ENCODE measurements around the gene CRTC2.
"Not testable (repeated sequence)": the region's sequence is repeated elsewhere in the genome, so short reads cannot be mapped to it uniquely, and the experiment has no call there.

Gene CRTC2

DNA sequence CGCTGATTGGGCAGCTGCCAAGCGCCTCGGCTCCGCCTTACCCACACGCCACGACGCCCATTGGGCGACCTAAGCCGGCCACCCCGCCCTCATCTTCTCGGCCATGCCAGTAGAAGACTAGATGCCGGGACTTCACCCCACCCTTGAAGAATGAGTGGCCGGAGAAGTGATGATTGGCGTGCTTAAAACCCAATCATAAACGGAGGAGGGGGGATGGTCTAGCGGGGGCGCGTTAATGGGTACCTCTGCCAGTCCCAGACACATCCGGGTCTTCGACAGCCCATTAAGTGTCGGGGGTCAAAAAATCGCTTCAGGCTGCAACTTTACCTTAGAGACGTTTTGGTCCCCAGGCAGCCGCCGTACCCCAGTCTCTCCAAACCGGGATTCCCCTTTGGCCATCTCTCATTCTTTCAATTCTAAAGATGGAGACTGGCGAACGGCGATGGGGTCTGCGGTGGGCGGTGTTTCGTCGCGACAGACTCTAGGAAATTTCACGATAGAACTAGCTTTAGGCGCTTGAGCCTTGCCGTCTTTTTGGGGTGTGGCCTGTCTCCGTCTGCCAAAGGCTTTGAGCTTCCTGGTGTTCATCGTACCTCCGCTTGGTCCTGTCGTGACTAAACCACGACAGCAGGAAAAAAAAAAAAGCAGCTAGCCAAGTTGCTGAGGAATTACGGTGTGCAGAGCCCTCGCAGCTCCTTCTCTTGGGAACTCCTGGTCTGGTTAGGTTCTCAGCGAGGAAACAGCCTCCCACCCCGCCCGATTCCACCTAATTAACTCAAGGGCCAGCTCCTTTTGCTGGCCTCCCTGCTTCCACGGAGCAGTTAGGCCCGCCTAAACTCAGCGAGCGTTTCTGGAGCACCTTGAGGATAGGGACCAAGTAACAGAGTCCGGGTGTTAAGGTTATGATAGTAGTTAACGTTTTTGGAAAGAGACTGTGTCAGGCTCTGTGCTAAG lies 35.2 kb downstream of the CRTC2 start, which contains the start of gene GATAD2B:
Gene GATAD2B, minus strand, starts transcription at position 1 of the 954 bp plus-strand sequence. CDS start 94,625 bp downstream, outside the sequence.
- peak; percentile 99 for DNase-seq

DNA sequence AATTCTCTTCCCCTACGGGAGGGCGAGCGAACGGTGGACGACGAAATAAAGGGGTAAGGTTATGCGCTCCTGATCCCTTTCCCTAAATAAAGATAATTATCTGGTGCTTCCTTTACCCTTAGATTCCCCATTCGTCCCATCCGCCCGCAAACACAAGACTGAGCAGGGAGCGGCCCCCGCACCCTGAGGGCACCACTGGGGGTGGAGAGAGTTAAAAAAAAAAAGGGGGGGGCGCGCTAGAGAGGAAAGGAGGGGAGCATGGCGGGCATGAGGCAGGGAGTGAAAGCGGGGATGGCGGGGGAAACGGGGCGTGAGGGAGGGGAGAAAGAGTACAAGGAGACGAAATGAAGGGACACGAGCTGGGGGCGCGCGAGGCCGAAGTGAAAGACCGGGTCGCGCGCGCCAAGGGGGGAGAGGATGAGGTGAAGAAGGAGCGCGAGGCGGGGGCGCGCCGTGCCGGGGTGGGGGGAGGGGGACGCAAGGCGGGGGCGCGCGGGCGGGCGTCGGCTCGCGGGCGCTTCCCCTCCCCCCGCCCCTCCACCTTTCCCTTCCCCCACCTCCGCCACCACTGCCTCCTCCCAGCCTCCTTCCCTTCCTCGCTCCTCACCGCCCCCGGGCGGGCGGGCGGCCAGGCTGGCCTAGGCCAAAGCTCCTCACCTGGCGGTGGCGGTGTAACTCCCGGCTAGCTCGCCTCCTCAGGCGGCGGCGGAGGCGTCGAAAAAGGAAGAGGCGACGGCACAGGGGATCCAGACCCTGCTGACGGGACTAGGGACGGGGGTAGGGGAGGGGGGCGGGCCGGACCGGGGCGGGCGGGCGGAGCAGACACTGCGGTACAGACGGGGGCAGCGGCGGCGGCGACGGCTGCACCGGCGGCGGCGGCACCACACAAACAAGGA lies 36.1 kb downstream of the CRTC2 start:
- DNase-seq = peak; percentile 75

DNA sequence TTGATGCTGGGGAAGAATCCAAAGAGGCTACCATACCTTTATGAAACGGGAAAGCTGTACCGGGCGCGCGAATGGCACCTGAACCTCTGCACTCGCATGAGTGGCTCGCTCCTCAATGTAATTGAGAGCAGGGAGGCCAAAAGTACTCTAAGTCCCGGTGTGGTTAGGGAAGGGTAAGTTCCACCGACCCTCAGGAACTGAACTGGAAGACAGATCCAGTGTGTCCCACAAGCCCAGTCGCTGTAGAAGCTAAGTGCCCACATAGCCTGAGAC lies 36.7 kb downstream of the CRTC2 start:
- no peak for DNase-seq

DNA sequence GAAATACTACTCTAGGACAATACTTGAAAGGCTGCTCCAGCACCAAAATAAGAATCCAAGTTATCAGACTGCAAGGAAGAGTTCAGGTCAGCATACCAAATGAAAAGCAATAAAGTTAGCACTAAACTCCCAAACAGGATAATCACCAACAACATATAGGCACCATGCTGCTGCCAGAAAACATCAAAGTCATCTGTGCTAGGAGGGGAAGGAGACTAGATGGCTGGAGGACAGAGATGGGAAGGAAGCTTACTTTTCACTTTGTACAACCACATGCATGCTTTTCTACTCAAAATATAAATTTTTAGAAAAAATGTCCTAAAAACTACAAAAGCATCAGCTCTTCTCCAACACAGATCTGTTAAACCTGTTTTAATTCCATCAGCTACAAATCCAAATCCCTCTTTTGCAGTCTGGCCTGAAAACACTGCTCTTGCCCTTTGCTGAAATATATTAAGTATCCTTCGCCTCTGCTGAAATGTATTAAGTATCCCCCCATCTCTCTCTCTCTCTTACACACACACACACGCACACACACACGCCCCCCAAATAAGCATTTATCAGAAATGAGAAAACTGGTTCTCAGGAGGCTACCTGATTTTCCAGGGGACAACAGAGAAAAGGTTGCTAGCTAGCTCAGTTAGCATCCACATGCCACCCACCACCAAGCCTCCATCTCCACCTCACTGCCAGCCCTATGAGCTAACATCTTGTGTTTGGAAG lies 37.2 kb downstream of the CRTC2 start:
- no peak for DNase-seq

DNA sequence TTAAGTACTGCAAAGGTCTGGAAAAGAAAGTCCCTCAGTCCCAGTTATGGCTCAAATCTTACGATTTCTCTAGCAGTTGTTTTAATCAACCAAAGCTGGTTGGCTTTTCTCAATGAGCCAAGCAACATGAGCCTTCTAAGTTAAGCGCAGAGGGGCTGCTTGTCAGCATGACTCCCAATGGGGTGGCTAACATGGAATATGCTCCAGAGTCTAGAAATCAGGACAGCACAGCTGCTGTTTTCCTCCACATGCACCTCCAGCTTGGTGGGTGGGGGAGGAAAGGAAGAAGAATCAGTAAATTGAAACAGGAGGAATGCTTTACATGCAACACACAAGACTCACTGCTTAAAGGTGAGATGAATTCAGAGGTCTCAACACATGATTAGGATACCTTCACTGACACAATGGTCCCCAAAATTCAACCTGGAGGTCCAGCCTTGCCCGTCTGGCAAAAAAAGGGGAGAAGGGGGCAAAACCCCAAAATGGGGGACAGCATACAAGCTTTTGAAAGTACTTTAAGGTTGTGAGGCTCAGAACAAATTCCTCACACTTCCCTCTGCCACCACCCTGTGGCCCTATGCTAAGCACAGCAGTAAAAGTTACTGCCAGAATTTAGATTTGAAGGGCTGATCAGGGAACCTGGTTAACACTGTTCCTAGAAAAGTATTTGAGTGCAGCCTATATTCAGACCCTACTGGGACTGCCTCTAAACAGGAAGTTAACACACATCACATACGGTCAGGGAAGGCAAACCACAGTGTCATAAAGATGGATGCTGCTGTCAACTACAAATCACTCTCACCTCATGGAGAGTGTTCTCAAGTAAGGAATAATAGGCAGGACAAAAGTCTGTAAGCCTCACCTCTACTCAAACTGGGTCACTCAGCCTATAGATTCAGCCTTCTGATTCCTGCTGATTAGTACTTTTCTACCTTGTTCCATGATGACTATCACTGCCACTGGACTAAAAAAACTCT lies 38.2 kb downstream of the CRTC2 start:
- DNase-seq = peak; percentile 29

DNA sequence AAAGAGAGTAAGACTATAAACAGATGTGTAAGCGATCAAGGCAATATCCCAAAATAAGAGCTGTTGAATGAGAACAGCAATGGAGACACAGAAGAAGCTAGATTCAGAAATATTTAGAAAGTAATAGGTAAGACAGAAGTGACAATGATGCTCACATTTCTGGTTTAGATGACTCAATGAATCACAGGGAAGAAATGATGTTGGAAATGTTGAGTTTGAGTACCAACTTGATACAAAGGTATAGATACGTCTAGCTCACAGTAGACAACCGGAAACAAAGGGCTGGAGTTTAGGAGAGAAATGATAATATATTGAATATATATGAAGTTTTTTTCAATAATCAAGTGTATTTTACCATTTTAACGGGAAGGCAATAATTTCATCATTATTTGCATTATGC lies 42.1 kb downstream of the CRTC2 start:
- no peak for DNase-seq

DNA sequence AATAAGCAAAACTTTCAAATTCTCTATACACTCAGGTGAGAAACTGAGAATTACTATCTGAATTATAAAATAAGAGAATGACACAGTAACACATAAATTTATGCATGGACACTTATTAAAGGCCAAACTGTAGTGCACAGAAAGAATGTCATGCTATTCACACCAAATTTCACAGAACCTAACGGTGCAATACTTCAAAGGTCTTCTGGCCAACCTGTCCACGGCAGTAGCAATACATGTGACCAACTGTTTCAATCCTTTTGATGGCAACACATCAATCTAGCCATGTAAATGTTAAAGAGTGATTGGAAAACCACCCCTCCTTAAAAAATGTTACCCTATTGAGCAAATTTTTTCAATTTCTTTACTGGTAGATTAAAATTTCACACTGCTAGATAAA lies 46.1 kb downstream of the CRTC2 start:
- DNase-seq = no peak

DNA sequence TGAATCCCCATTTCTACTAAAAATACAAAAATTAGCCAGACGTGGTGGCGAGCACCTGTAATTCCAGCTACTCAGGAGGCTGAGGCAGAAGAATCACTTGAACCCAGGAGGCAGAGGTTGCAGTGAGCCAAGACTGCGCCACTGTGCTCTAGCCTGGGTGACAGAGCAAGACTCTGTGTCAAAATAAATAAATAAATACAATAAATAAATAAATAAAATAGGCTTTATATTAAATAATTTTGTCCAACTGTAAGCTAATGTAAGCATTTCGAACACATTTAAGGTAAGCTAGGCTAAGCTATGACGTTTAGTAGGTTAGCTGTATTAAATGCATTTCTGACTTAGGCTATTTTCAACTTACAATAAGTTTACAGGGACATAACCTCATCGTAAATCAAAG lies 47.9 kb downstream of the CRTC2 start:
- DNase-seq = not testable (repeated sequence)

DNA sequence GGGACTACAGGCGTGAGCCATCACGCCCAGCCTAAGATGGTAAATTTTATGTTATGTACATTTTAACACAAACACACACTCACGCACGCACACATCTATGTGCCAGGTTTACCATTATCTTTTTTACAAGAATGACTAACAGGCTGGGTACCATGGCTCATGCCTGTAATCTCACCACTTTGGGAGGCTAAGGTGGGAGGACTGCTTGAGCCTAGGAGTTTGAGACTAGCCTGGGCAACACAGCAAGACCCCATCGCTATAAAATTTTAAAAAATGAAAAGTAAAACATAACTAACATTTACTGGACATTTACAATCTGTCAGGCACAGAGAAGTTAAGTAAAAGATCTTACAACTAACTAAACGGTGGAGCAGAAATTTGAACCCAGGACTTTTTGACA lies 50.3 kb downstream of the CRTC2 start:
- no peak for DNase-seq

DNA sequence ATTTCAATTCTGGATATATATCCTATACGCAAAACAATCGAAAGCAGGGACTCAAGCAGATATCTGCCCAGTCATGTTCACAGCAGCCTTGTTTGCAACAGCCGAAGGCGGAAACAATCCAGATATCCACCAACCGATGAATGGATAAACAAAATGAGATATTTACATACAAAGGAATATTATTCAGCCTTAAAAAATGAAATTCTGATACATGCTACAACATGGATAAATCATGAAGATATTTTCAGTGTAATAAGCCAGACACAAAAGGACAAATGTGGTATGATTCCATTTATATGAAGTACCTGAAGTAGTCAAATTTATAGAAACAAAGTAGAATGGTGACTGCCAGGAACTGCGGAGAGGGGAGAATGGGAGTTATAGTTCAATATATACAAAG lies 51.3 kb downstream of the CRTC2 start:
- no peak for DNase-seq

DNA sequence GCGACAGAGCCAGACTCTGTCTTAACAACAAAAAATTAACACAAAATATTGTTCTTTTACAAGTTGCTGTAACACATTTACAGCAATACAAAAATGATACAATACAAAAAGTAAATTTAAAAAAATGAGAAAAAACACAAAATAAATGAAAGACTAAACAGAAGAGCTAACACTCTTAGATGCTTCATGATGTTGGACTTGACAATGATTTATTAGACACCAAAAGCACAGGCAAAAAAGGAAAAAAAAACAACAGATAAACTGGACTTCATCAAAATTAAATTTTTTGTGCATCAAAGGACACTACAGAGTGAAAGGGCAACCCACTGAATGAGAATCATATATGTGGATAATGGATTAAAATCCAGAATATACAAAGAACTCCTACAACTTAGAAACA lies 52.0 kb downstream of the CRTC2 start:
- no peak for DNase-seq

DNA sequence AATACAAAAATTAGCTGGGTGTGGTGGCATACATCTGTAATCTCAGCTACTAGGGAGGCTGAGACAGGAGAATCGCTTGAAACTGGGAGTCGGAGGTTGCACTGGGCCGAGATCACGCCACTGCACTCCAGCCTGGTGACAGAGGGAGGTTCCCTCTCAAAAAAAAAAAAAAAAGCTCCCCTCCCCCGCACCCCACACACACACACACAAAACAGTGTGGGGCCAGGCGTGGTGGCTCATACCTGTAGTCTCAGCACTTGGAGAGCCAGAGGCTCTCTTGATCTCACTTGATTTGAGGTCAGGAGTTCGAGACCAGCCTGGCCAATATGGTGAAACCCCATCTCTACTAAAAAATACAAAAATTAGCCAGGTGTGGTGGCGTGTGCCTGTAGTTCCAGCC lies 52.5 kb downstream of the CRTC2 start:
- DNase-seq = not testable (repeated sequence)

DNA sequence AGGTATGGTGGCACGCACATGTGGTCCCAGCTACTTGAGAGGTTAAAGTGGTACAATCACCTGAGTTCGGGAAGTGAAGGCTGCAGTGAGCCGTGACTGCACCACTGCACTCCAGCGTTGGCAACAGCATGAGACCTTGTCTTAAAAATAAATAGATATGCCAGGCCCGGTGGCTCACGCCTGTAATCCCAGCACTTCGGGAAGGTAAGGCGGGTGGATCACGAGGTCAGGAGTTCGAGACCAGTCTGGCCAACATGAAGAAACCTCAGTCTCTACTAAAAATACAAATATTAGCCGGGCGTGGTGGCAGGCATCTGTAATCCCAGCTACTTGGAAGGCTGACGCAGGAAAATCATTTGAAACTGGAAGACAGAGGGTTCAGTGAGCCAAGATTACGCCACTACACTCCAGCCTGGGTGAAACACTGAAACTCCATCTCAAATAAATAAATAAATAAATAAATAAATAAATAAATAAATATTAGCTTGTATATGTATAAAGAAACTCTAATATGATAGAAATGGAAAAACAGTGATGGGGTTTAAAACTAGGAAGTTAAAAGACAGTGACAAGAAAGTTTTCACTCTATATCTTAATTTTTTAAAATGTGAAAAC lies 54.5 kb downstream of the CRTC2 start:
- DNase-seq = no peak

DNA sequence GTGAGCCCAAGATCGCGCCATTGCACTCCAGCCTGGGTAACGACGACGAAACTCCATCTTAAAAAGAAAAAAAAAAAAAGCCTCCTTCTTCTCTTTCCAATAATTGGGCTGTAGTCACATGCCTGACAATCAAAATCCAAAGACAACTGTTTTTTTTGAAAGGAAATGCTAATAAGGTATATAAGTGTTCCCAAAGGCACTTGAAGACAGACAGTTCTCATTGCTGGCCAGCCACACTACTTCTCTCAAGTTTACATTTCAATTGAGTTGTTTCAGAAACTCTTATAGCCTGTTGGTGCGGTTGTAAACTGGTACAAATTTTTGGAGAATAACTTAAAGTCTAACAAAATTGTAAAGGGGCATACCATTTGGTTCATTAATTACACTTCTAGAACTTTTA lies 58.9 kb downstream of the CRTC2 start:
- DNase-seq = no peak

Measured in CD4-positive, alpha-beta T cell treated with Interleukin-17A for 4 hours (primary cell).